ENCODE results near the gene RPTOR. TPM values are rescaled to one million over a fixed set of nuclear protein-coding genes. Genes with fewer than 3 reads are reported as not detected.
A peak's percentile ranks its signal among the peaks of the same experiment; 100 is the strongest.
"Not testable (repeated sequence)": the region's sequence is repeated elsewhere in the genome, so short reads cannot be mapped to it uniquely, and the experiment has no call there.

RPTOR gene
- total RNA-seq, 2 experiments from 2014 or later: 48.7 to 58.2 TPM

DNA sequence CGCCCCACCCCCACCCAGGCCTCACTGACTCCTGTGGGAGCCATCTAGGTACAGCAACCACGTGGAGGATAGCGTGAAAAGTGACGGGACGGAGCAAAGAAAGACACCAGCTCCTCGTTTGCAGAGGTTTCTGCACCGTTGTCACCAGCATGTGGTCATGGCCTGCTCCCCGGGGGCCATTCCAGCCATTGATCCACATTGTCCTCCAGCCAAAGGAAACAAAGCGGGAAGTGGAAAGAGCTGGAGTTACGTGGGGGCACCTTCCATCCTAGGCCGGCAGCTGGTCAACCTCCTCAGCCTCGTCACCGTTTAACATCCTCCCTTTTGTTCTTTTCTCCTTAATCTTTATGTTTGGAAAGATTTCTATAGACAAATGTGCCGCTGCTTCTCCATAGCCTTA is 153.7 kb downstream of the RPTOR start:
- Mint-ChIP-seq H3K27me3 (no peaks in the 10 kb centered on the region), H3K4me3 (no peak overlapping the region), H3K27ac (no peak overlapping the region), H3K9me3 (peaks cover 22% of the 10 kb centered on the region), H3K4me1 (peaks cover 64% of the 10 kb centered on the region), H3K36me3 (ENCODE audit: low read depth) (peaks cover 35% of the 10 kb centered on the region)
- ChIA-PET POLR2A (no interaction called here), CTCF (interaction anchor here (1.0 to 1.3 kb wide), 2 partner anchors 10 to 201 kb away, joined by 3 to 5 read pairs; no protein-coding TSS in a partner anchor)
- DNase-seq: no peak

DNA sequence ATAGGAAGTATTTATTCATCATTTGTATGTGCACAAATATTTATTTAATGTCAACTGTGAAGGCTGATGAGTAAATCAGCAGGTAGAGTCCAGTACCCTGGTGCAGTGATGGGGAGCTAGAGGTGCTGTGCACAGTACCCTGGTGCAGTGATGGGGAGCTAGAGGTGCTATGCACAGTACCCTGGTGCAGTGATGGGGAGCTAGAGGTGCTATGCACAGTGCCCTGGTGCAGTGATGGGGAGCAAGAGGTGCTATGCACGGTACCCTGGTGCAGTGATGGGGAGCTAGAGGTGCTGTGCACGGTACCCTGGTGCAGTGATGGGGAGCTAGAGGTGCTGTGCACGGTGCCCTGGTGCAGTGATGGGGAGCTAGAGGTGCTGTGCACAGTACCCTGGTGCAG is 154.6 kb downstream of the RPTOR start:
- H3K27ac Mint-ChIP-seq, H3K4me3 Mint-ChIP-seq, DNase-seq, H3K27me3 Mint-ChIP-seq, POLR2A ChIA-PET: not testable (repeated sequence)
- Mint-ChIP-seq H3K36me3 (ENCODE audit: low read depth) (peaks cover 43% of the 10 kb centered on the region), H3K4me1 (peaks cover 71% of the 10 kb centered on the region), H3K9me3 (peaks cover 30% of the 10 kb centered on the region)
- CTCF ChIA-PET: interaction anchor here (0.8 to 1.3 kb wide), 3 partner anchors 8 to 200 kb away, joined by 3 to 5 read pairs (median 3); no protein-coding TSS in a partner anchor

GRCh38 chr17:80701730-80702129 is 157.1 kb downstream of the RPTOR start:
- Mint-ChIP-seq H3K4me1 (peaks cover 71% of the 10 kb centered on the region), H3K36me3 (ENCODE audit: low read depth) (peaks cover 60% of the 10 kb centered on the region), H3K27ac (no peak overlapping the region), H3K4me3 (no peak overlapping the region), H3K9me3 (peaks cover 32% of the 10 kb centered on the region), H3K27me3 (no peaks in the 10 kb centered on the region)
- DNase-seq: no peak
- POLR2A ChIA-PET: no interaction called here
- CTCF ChIA-PET: interaction anchor here (1.2 kb wide), 1 partner anchor 9 kb away, joined by 3 read pairs; no protein-coding TSS in a partner anchor

GRCh38 chr17:80702315-80703141 is 157.9 kb downstream of the RPTOR start:
- Mint-ChIP-seq H3K4me3 (no peak overlapping the region), H3K27ac (peak overlapping the region; percentile 91), H3K4me1 (peaks cover 69% of the 10 kb centered on the region), H3K27me3 (no peaks in the 10 kb centered on the region), H3K36me3 (ENCODE audit: low read depth) (peaks cover 62% of the 10 kb centered on the region), H3K9me3 (peaks cover 32% of the 10 kb centered on the region)
- CTCF ChIA-PET: interaction anchor here (1.2 to 1.3 kb wide), 2 partner anchors 8 to 9 kb away, joined by 3 read pairs; no protein-coding TSS in a partner anchor
- POLR2A ChIA-PET: interaction anchor here (0.6 kb wide), 1 partner anchor 17 kb away, joined by 3 read pairs; no protein-coding TSS in a partner anchor
- DNase-seq: no peak

- peak; percentile 53 for DNase-seq
- H3K4me1 Mint-ChIP-seq: peaks cover 70% of the 10 kb centered on the region
- no peak overlapping the region for H3K4me3 Mint-ChIP-seq
- peaks cover 32% of the 10 kb centered on the region for H3K9me3 Mint-ChIP-seq
- H3K36me3 Mint-ChIP-seq (ENCODE audit: low read depth): peaks cover 66% of the 10 kb centered on the region
- H3K27ac Mint-ChIP-seq: peak overlapping the region; percentile 91
- ChIA-PET POLR2A (interaction anchor here (0.6 kb wide), 1 partner anchor 18 kb away, joined by 3 read pairs; no protein-coding TSS in a partner anchor), CTCF (interaction anchor here (0.9 to 1.3 kb wide), 3 partner anchors 8 to 15 kb away, joined by 3 read pairs; no protein-coding TSS in a partner anchor)
- no peaks in the 10 kb centered on the region for H3K27me3 Mint-ChIP-seq
Measured at GRCh38 chr17:80703142-80703478, 158.5 kb downstream of the RPTOR start.

- CTCF ChIA-PET: interaction anchor here (1.6 kb wide), 1 partner anchor 18 kb away, joined by 3 read pairs; no protein-coding TSS in a partner anchor
- Mint-ChIP-seq H3K27ac (peak overlapping the region; percentile 91), H3K27me3 (no peaks in the 10 kb centered on the region), H3K4me3 (no peak overlapping the region), H3K36me3 (ENCODE audit: low read depth) (peaks cover 73% of the 10 kb centered on the region), H3K4me1 (peaks cover 77% of the 10 kb centered on the region), H3K9me3 (peaks cover 32% of the 10 kb centered on the region)
- POLR2A ChIA-PET: no interaction called here
- DNase-seq: no peak
Measured at GRCh38 chr17:80704381-80704819, 159.8 kb downstream of the RPTOR start.

DNA sequence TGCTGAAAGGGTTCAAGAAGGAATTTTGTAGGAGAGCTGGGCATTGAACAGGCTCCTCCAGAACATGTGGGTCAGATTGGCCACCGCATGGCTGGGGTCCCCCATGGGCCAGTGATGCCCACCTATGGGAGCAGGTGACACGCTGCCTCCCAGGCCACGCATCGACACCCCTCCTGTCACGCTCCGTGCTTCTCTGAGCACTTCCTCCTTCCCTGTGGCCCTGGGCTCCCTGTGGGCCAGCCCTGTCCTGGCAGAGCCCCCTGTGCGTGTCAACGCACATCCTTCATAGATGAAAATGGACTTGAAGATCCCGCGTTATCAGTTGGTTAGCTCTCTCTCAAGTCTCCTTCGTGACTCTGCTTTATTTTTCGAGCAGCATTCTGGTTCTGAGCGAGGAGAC is 160.3 kb downstream of the RPTOR start:
- H3K27ac Mint-ChIP-seq: peak overlapping the region; percentile 1
- no peak overlapping the region for H3K4me3 Mint-ChIP-seq
- POLR2A ChIA-PET: no interaction called here
- H3K9me3 Mint-ChIP-seq: peaks cover 30% of the 10 kb centered on the region
- peaks cover 80% of the 10 kb centered on the region for H3K4me1 Mint-ChIP-seq
- peaks cover 77% of the 10 kb centered on the region for H3K36me3 Mint-ChIP-seq (ENCODE audit: low read depth)
- CTCF ChIA-PET: interaction anchor here (1.6 kb wide), 1 partner anchor 17 kb away, joined by 3 read pairs; no protein-coding TSS in a partner anchor
- DNase-seq: no peak
- H3K27me3 Mint-ChIP-seq: no peaks in the 10 kb centered on the region

DNA sequence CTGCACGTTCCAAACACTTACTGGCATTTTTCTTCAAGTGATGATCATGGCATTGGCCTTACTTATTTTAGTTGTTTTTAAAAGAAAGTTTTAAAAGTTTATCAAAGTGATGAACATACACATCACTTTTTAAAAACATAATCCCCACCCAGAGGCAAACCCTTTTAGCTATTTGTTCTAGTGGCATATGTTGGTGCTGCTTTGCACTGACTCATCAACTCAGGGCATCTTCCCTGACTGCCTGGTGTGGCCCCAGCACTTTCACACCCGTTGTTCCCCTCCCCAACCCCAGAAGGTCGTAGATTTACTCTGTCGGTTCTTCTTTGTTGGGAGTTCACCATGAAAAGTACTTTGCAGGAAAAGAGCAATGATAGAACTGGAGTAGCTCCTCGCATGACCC is 161.3 kb downstream of the RPTOR start:
- Mint-ChIP-seq H3K27ac (peak overlapping the region; percentile 63), H3K4me3 (no peak overlapping the region), H3K36me3 (ENCODE audit: low read depth) (peaks cover 75% of the 10 kb centered on the region), H3K4me1 (peaks cover 81% of the 10 kb centered on the region), H3K27me3 (no peaks in the 10 kb centered on the region), H3K9me3 (peaks cover 22% of the 10 kb centered on the region)
- no peak for DNase-seq
- POLR2A ChIA-PET: no interaction called here
- CTCF ChIA-PET: no interaction called here

GRCh38 chr17:80706463-80706867 is 161.8 kb downstream of the RPTOR start:
- Mint-ChIP-seq H3K27ac (peak overlapping the region; percentile 63), H3K36me3 (ENCODE audit: low read depth) (peaks cover 75% of the 10 kb centered on the region)

DNA sequence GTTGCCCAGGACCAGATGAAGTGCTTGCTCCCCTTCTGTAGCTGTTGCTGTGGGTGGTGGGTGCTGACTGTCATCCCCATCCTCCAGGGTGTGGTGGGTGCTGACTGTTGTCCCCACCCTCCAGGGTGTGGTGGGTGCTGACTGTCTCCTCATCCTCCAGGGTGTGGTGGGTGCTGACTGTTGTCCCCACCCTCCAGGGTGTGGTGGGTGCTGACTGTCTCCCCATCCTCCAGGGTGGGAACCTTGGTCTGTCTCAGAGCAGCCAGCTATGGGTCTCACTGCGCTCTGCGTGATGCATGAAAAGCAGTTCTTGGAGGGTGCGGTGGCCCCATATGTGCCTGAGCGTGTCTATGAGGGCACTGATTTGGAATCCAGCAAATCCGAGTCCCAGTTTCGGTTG is 163.8 kb downstream of the RPTOR start:
- H3K27me3 Mint-ChIP-seq: no peaks in the 10 kb centered on the region
- no peak overlapping the region for H3K27ac Mint-ChIP-seq
- ChIA-PET CTCF (interaction anchor here (1.0 to 3.1 kb wide), 2 partner anchors 11 to 24 kb away, joined by 3 to 10 read pairs; no protein-coding TSS in a partner anchor), POLR2A (interaction anchor here (0.5 kb wide), 1 partner anchor 84 kb away, joined by 3 read pairs; no protein-coding TSS in a partner anchor)
- H3K9me3 Mint-ChIP-seq: peaks cover 9% of the 10 kb centered on the region
- peaks cover 61% of the 10 kb centered on the region for H3K36me3 Mint-ChIP-seq (ENCODE audit: low read depth)
- peaks cover 79% of the 10 kb centered on the region for H3K4me1 Mint-ChIP-seq
- H3K4me3 Mint-ChIP-seq: no peak overlapping the region
- no peak for DNase-seq

More at GRCh38 chr17:80706463-80706867, 161.8 kb downstream of the RPTOR start:
- peaks cover 19% of the 10 kb centered on the region for H3K9me3 Mint-ChIP-seq
- ChIA-PET POLR2A (no interaction called here), CTCF (interaction anchor here (3.1 kb wide), 1 partner anchor 13 kb away, joined by 10 read pairs; no protein-coding TSS in a partner anchor)
- peaks cover 85% of the 10 kb centered on the region for H3K4me1 Mint-ChIP-seq
- DNase-seq: no peak
- H3K4me3 Mint-ChIP-seq: no peak overlapping the region
- H3K27me3 Mint-ChIP-seq: no peaks in the 10 kb centered on the region

DNA sequence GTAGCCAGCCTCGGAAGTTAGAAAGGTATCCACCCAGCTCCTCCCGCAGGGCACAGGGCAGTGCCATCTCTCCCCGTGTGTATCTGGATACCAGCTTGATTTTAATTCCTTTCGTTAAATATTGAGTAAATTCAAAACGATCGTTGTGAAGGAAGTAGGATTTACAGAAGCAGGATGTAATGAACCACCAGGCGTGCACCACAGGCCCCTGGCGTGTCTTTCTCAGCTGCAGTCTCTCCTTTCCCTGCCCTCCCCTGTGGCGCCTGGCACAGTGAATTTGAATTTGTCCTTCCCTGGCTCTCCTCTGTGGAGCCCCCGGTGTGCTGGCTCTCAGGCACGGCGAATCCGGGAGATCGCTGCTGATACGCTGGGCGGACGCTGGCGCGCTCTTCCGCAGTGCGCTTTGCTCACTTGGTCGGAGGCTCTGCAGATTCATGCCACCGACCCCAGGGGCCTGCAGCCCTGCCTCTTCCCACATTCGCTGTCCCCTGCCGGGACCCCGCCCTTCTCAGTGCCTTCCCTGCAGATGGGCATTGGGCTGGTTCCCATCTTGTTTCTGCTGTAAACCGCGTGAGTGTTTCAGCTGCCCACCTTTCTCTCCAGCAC is 164.6 kb downstream of the RPTOR start:
- no peaks in the 10 kb centered on the region for H3K27me3 Mint-ChIP-seq
- H3K27ac Mint-ChIP-seq: peak overlapping the region; percentile 46
- peaks cover 57% of the 10 kb centered on the region for H3K36me3 Mint-ChIP-seq (ENCODE audit: low read depth)
- peaks cover 2% of the 10 kb centered on the region for H3K9me3 Mint-ChIP-seq
- ChIA-PET CTCF (interaction anchor here (3.1 kb wide), 1 partner anchor 10 kb away, joined by 10 read pairs; no protein-coding TSS in a partner anchor), POLR2A (interaction anchor here (0.5 kb wide), 1 partner anchor 85 kb away, joined by 3 read pairs; no protein-coding TSS in a partner anchor)
- H3K4me3 Mint-ChIP-seq: no peak overlapping the region
- no peak for DNase-seq
- H3K4me1 Mint-ChIP-seq: peaks cover 73% of the 10 kb centered on the region

- peaks cover 51% of the 10 kb centered on the region for H3K36me3 Mint-ChIP-seq (ENCODE audit: low read depth)
- CTCF ChIA-PET: interaction anchor here (1.4 kb wide), 1 partner anchor 8 kb away, joined by 3 read pairs; no protein-coding TSS in a partner anchor
- H3K27me3 Mint-ChIP-seq: no peaks in the 10 kb centered on the region
Measured at GRCh38 chr17:80710714-80711302, 166.2 kb downstream of the RPTOR start.

More at GRCh38 chr17:80710714-80711302, 166.2 kb downstream of the RPTOR start:
- H3K4me3 Mint-ChIP-seq: no peak overlapping the region
- peaks cover 3% of the 10 kb centered on the region for H3K9me3 Mint-ChIP-seq
- POLR2A ChIA-PET: no interaction called here
- H3K4me1 Mint-ChIP-seq: peaks cover 58% of the 10 kb centered on the region
- DNase-seq: no peak
- H3K27ac Mint-ChIP-seq: no peak overlapping the region

All from activated CD4-positive, alpha-beta T cell treated with anti-CD3 and anti-CD28 coated beads, Interleukin-2, amount 10 ng/mL, durations not matched to agents 7 days and 5 days (primary cell).